HuH-7 (cell line): ENCODE results near the gene MCC.
"Not testable (repeated sequence)": the region's sequence is repeated elsewhere in the genome, so short reads cannot be mapped to it uniquely, and the experiment has no call there.

ENCODE experiments used
- DNase-seq: peaks from one replicate; pipeline ENCODE4 v3.0.0; 2011; ENCODE audit warnings: low spot score

Gene MCC

GRCh38 chr5:113425909-113426308 lies 62.3 kb downstream of the MCC start:
- no peak for DNase-seq

DNA sequence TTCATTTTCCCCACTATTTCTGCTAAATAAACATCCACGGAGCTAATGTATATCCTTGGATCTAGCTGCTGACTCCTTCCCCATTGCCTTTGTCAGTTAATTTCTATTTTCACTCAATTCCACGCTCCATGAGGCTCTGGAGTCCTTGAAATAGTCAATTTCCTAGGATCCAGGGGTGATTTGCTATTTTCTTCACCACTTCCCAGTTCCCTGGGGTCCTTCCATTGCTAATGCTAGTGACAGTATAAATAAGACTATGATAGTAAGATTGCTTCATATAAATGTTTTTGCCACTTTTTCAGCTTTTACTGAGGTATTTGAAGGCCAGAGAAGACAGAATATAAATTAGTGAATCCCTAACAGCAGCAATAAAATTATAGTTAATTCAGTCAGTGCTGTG lies 66.6 kb downstream of the MCC start:
- DNase-seq: no peak

DNA sequence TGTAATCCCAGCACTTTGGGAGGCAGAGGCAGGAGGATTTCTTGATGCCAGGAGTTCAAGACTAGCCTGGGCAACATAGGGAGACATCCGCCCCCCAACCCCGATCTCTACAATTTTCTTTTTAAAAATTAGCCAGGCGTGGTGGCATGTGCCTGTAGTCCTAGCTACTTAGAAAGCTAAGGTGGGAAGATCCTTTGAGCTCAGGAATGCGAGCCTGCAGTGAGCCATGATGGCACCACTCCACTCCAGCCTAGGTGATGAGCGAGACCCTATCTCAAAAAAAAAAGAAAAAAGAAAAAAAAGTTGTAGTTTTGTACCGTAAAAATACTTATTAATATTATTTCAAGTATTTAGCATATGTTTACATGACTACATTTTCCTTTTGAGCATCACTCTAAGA lies 82.7 kb downstream of the MCC start:
- DNase-seq: no peak

DNA sequence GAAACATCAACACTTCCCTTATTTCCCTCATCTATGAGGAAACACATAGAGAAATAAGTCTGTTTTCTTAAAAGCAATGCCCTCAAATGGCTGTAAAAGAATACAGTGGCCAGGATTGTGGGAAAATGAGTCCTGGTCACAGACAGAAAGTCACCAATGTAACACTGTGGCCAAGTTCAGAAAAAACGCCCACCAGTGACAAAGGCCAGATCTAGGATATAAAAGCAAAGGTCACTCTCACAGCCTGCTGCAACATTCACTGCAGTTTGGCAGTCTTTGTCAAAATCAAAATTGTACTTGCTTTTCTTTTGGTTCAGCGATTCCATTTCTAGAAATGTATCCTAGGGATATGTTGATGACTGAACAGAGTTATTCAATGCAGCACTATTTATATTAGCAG lies 84.0 kb downstream of the MCC start:
- DNase-seq: no peak

GRCh38 chr5:113397986-113398385 lies 90.3 kb downstream of the MCC start:
- DNase-seq: not testable (repeated sequence)

- DNase-seq: no peak
Measured at GRCh38 chr5:113397046-113397445, 91.2 kb downstream of the MCC start.

DNA sequence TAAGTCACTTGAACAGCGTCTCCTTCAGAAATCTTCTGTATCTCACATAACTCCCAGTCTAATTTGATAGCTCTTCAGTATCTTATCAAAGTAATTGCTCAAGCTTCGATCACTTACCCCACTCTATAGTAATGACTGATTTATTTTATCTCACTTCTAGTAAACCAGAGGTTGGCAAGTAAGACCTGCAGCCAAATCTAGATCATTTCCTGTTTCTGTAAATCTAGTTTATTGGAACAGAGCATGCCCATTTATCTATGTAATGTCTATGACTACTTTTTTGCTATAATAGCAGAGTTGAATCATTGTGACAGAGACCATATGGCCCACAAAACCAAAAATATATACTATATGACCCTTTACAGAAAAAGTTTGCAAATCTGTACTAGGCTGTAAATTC lies 93.6 kb downstream of the MCC start:
- no peak for DNase-seq

- DNase-seq: no peak
Measured at GRCh38 chr5:113390224-113390623, 98.0 kb downstream of the MCC start.

DNA sequence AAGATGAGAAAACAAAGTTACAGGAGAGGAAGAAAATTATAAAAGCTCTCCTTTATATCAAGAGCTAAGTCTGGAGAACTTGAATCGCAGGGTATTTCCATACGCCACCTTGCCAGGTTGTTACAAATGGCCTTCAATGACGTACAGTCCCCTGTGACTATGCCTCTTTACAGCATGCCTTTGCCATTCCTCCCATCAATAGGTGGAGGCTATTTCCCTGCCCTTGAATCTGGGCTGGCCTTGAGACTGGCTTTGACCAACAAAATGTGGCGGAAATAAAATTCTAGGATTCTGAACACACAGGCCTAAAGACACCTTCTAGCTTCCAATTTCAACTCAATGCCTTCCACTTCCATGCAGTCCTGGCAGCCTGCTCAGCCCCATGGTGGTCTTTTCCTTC lies 99.1 kb downstream of the MCC start:
- no peak for DNase-seq

DNA sequence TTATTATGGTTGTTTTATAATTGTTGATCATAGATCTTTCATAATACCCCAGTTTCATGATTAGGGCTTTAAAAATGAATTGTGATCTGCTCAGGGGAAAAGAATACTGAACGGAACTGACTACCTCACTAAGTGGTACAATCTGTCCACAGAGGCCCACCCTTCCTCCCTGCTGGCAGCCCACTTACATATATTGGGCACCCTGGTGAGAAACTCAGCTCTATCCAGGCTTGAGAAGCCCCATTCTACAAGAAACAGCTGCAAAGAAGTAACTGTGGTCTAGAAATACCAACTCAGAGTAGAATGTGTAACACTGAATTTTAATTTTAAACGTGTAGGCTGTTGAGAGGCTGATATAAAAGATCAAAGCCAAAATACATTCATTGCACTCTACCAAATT lies 100.4 kb downstream of the MCC start:
- DNase-seq: no peak

- no peak for DNase-seq
Measured at GRCh38 chr5:113384782-113385285, 103.4 kb downstream of the MCC start.

- DNase-seq: no peak
Measured at GRCh38 chr5:113382731-113383130, 105.5 kb downstream of the MCC start.

DNA sequence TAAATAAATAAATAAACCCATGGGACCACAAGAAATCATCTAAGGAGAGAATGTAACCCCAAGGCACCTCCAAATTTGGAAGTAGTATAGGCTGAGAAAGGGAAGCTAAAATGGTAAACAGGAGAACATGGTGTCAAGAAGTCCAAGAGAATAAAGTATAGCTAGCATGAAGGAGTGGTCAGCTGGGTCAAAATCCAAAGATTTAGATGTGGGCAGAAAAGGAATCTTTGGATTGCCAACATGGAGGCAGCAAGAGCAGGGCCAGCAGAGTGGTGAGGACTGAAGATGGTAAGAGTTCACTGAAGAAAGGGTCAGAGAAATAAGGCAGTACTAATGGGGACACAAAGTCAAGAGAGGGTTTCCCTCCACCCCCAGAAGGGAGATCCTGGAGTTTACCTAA lies 106.5 kb downstream of the MCC start:
- no peak for DNase-seq

- no peak for DNase-seq
Measured at GRCh38 chr5:113380807-113381326, 107.4 kb downstream of the MCC start.

- no peak for DNase-seq
Measured at GRCh38 chr5:113379936-113380806, 108.1 kb downstream of the MCC start.

DNA sequence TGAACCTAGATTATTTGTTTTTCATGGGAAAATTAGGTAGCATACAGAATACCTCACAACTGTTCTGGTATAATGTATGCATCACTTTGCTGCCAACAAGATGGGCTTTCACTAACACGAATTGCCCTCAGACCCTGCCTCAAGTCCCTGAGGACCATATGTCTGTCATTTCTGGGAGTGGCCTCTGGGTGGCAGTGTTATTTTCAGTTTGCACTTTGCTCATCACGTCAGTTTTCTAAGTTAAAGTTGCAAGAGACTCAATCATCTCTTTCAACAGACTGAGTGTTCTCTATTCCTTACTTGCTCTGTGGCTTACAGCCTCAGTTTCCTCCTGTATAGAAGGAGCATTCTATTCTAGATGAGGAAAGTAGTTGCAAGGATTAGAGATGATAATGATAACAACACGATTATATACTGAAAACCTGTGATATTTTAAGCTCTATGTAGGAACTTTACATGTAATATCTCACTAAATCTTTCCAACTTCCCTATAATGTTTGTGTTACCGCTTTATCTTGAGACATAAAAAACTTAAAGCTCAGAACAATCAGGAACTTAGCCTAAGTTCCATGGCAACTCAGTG lies 109.2 kb downstream of the MCC start:
- DNase-seq: peak; percentile 47

DNA sequence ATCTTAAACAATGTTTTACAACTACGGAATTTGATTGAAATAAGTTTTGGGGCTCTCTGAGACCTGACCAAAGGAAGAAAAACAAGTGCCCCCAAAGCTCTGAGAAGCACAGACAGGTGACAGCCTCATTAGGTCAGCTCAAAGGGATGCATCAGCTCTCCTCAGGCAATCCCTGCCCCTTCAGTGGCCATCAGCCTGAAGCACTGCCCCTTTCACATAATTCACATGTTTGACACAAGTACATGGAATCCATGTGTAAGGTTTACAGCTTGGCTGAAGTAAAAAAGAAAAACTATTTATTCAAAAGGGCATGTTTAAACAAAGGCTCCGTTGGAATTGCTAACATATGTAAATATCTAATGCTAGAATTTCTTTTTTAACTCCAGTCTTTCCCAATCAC lies 109.7 kb downstream of the MCC start:
- DNase-seq: no peak

DNA sequence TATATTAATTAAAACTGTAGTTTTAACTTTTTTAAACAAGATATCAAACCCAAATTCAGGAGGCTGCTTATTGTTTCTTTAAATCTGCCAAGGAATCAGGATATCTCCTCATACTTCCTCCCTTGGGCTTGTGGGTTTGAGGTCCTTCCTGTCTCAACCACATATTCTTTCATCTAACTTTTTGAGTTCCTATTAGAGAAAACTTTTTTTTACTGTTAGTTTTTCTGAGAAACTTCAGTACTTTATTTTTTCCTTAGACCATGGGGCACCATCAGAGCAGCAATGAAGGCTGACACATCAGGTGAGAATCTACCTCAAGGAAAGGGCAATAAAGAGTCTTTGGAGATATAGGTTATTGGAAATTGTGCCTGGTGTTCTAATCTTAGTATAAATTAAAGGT lies 110.2 kb downstream of the MCC start:
- no peak for DNase-seq

DNA sequence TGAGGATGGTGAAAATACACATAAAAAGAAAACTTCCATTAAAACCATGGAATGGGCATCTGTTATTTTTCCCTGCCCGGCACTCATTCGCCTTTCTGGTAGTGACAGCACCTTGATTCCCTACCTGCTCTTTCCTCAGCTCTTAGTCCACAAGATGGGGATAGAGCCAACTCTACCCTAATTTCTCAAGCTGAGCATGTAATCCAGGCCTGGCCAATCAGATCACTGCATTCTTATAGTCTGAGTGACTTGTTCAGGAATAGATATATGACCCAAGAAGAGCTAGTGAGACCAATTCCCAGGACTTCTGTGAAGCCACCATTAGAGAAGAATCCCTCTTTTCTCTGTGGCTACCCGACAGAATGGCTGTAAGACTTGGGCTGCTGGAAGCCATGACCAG lies 111.6 kb downstream of the MCC start:
- no peak for DNase-seq

GRCh38 chr5:113375480-113376060 lies 112.7 kb downstream of the MCC start:
- DNase-seq: no peak

GRCh38 chr5:113373426-113373825 lies 114.8 kb downstream of the MCC start:
- no peak for DNase-seq

GRCh38 chr5:113371721-113372196 lies 116.5 kb downstream of the MCC start:
- DNase-seq: no peak

GRCh38 chr5:113367586-113367985 lies 120.7 kb downstream of the MCC start:
- DNase-seq: no peak
